GM10847 (cell line): ENCODE data around the gene TSPAN17.

Experiments used
- POLR2A ChIP-seq: IDR thresholded peaks from 2 replicates; pipeline ENCODE4 v1.6.1; 2011; ENCODE audit not compliant: insufficient read length; ENCODE audit errors: extremely low read depth

Gene TSPAN17

DNA sequence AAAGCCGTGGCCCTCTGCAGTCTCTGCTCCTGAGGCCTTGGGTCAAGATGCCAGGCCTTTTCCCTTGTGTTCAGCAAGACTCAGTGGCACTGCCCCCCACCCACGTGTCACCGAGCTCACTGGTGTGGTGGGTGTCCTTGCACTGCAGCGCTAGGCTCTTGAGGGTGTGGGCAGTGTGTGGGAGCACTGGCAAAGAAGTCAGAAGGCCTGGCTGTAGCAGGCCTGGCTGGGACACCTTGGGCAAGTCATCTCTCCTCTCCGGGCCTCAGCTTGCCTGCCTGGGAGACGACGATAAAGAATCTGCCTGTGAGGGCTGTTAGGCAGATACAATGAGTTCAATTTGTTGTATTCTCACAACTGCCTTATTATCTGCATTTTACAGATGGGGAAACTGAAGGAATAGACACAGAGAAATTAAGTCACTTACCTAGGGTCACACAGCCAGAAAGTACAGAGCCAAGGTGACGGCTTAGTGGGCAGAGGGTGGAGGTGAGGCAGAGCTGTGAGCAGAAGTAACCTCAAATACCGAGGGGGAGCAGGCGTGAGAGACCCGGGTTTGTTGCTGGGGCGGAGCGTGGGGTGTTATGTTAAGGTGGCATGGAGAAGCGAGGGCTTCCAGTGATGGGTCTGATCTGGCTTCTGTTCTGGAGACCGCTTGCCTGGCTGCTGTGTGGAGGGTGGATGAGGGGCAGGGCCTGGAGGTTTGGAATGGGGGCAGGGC lies 1.4 kb downstream of the TSPAN17 start:
- TF ChIP-seq POLR2A, result no peak

DNA sequence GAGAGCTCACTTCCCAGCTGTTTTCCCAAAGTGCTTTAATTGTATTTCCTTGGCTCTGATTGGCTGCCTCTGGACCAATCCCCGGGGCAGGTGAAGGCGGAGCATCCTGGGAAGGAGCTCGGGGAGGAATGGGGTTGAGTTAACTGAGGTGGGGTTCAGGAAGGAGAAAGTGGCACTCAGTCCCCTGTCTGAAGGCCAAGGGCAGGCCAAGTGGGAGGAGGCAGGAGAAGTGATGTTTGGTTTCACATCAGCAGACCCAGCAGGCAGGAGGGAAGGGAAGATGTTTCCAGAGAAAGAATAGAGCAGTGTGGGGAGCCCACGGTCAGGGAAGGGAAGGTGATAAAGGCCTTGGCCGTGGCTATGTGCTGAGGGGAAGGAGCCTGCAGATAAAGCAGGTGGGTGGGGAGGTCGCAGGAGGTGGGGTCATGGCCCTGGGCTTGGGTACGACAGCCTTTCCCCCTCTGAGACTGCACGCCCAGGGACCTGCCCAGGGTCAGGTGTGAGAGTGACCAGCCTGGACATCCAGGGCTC lies 3.1 kb downstream of the TSPAN17 start:
- TF ChIP-seq POLR2A, result no peak

DNA sequence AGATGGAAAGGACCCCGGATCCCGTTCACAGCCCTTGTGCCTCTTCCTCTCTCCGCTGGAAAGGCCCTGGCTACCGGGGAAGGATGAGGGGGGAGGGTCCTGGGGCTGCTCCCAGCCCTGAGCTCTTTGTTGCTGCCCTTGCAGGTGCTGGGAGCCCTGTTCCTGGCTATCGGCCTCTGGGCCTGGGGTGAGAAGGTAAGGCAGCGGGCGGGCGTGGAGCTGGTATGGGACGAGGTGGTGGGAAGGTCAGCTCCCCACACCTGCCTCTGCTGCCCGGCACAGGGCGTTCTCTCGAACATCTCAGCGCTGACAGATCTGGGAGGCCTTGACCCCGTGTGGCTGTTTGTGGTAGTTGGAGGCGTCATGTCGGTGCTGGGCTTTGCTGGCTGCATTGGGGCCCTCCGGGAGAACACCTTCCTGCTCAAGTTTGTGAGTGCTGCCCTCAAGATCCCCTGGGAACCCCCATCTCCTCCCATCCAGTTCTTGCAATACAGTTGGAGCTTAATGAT lies 4.2 kb downstream of the TSPAN17 start:
- no peak for TF ChIP-seq POLR2A

DNA sequence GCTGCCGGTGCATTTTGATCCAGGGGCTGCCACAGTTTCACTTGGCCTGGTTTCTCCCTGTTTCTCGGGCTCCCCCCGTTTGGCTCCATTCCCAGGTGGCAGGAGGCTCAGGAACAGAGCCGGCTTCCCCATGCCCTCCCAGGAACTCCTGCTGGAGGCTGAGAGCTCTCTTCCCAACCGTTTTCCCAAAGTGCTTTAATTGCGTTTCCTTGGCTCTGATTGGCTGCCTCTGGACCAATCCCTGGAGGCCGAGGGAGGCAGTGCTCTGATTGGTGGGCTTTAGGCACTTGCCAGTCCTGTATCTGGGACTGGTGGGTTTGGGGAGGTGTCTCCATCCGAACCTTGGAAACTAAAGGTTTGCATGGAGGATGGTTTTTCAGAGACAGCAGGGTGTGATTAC lies 4.9 kb downstream of the TSPAN17 start:
- no peak for TF ChIP-seq POLR2A

DNA sequence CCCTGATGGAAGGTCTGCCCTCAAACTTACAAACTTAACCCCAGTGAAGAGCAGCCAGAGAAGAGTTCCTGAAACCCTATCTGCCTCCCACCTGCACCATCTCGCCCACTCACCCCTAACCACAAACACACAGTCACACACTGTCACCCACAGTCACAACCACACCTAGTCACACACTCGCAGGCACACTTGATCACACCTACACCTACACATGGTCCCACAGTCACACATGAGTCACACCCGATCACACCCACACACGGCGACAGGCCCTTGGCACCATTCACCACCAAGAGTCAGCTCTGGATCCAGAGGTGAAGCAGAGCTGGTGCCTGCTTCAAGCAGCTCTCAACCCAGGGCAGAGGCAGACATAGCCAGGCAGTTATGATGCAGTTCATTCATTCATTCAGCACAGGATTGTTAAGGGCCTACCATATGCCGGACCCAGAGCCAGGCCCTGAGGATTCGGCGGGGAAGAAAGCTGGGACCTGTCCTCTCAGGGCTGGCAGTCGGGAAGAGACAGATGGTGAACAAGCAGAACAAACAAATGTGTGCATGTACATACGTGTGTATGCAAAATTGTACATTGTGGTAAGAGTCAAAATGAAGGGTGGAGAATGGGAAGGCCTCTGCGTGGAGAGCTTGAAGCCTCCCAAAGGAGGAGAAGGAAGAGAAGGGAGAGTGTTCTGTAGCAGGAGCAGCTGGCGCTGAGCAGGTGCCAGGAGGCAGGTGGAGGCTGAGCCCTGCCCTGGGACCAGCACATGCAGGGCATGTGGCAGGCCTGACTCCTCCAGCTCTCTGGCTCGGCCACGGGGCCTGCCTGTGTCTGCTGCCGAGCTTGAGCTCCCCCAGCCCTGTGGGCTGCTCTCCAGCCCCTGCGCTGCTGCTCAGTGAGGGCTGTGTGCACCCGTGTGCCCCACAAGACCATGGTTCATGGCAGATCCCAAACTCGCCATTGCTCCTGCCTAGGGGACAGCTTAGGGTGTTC lies 6.4 kb downstream of the TSPAN17 start:
- TF ChIP-seq POLR2A, result no peak

DNA sequence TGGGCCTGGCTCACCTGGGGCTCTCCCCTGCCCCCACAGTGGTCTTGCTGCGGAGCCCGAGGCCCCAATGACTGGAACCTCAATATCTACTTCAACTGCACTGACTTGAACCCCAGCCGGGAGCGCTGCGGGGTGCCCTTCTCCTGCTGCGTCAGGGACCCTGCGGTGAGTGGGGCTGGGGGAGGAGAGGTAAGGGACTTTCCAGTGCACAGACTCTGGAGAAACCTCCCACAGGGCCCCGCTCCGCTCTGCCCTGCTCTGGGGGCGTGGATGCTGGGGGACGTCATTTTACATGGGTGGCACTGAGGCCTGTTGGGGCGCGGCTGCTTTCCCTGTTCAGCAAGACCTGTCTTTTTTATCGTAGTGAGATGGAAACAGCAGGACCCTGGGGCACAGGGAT lies 7.6 kb downstream of the TSPAN17 start:
- TF ChIP-seq POLR2A, result no peak

DNA sequence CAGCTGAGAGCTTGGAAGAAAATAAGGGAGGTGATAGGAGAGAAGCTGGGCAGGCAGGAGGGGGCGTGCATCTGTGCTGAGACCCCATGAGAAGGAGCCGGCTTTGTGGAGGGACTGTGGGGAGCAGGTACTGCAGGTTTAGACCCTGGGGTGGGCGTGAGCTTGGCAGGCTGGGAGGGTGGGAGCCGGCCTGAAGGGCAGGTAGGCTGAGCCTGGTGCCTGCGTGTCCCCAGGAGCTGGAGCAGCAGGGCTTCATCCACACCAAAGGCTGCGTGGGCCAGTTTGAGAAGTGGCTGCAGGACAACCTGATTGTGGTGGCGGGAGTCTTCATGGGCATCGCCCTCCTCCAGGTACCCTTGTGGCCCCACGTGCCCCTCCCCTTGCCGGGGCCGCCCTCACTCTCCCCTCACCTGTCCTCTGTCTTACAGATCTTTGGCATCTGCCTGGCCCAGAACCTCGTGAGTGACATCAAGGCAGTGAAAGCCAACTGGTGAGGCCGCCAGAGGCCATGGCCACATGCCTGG lies 9.2 kb downstream of the TSPAN17 start:
- no peak for TF ChIP-seq POLR2A

DNA sequence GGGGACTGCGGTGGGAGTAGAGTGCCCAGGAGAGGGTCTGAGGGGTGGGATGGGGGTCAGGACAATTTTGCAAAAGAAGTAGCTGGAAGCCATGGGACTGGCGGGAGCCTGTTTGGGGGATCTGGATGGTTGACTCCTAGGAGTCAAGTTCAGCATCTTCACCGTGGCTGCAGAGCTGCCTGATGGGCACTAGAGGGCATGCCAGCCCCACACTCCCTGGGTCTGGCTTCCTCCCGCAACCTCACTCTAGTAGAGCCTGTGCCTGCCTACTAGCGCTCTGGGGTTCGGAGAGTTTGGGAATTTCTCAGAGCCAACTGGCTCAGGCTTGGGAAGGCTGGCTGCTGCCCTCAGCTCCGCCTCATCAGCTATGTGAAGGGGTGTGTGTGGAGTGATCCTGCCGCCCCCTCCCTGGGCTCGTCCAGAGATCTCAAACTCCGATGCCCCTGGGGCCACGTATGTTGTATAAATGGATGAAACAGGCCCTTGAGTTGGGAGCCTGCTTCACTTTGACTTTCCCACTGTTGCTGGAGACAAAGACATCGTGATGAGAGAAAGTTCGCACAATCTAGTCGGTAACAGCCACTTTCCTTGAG lies 10.8 kb downstream of the TSPAN17 start:
- TF ChIP-seq POLR2A, result no peak

DNA sequence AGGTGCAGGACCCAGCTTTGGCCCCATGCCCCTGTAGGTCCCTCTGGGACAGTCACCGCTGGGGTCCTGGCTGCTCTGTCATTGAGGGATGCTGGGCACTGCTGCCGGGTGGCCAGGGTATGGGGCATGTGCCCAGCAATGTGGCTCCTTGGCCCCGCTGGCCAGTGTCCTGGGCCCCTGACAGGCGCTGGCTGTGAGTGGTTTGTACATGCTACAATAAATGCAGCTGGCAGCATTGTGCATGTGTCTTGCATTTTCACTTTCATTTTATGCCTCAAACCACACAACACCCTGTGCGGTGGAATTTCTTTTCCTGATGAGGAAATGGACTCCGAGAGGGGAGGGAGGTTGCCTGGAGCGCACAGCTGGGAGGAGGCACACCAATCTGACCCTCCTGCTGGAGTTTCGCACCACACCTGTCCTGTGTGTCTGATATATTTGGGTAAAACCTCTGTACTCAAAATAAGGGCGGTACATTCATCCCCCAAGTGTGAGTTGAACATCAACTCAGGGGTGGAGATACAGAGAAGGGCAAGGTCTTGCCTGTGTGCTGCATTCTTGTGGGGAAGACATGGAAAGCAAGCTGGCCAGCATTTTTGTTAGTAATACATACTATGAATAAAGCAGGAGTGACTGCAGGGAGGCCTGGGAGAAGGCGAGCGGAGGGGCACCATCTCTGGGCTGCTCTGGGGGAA lies 11.7 kb downstream of the TSPAN17 start:
- TF ChIP-seq POLR2A, result no peak

DNA sequence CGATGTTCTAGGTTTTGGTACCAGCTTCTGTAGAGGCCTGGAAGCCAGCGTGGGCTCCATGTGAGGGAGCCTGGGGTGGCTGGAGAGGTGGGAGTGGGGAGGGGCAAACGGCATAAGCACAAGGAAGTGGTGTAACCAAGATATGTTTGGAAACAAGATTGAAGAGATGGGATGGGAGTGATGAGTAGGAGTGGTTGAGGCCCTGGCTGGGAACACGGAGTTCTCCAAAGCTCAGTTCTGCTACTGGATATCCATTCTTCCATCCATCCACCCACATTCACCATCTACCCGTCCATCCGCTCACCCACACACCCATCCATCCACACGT lies 12.2 kb downstream of the TSPAN17 start:
- no peak for TF ChIP-seq POLR2A

DNA sequence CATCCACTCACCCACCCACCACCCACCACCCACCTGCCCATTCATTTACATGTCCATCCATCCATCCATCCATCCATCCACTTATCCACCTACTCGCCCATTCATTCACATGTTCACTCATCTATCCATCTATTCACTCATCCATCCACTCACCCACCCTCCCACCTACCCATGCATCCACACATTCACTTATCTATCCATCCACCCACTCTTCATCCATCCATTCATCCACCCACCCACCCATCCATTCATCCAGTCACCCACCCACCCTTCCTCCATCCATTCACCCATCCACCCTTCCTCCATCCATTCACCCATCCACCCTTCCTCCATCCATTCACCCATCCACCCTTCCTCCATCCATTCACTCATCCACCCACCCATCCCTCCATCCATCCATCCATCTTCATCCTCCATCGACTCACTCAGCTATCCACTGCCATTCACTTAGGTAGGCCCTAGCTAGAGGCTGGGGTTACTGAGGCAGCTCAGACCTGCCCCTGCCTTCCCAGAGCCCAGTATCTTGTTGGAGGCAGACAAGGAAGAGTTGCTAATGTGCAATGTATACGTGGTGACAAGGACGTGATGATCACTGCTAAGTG lies 12.7 kb downstream of the TSPAN17 start:
- TF ChIP-seq POLR2A, result no peak

DNA sequence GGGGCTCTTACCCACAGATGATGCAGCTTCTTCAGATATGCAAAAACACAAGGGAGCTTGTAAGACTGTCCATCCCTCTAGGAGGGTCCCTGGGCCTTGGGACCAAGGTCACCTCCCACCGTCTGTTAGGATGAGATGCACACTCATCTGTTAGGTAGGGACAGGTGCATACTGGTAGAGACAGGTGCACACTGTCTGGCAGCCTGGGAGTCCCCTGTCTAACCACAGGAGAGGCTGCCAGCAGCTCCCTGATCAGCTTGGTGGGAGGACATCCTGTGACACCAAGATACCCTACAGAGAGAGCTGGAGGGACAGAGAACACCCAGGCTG lies 13.2 kb downstream of the TSPAN17 start:
- no peak for TF ChIP-seq POLR2A

DNA sequence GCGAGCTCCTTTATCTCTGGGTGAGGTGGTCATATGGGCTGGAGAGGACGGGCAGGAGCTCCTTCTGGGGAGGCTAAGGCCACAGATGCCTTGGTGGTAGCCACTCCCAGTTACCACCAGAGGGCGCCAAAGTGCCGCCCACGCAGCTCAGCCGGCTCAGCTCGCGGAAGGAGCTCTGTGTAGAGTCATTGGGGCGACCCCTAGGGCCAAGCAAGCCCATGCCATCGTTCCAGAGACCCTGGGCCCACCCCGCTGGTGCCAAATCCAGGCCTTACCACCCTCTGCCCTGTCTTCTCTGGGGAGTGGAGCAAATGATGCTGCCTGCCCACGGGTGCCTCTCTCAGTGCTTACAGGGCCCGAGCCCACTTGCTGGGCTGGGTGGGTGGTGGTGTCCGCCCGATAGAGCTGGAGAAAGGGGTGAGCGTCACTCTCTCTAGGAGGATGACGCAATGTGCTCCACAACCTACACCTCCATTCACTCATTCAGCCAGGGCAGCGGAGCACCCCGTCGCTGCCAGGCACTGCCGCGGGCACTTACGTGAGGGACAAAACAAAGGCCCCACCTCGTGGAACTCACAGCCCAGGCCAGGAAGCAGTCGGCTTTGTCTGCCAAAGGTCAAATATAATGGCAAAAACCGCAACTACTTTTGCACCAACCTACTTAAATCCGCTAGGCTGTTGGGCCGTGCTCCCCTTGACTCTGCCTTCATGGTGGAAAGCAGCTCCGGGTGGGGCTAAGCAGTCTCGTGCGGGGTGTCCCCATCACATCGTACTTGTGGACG lies 13.8 kb downstream of the TSPAN17 start:
- no peak for TF ChIP-seq POLR2A

DNA sequence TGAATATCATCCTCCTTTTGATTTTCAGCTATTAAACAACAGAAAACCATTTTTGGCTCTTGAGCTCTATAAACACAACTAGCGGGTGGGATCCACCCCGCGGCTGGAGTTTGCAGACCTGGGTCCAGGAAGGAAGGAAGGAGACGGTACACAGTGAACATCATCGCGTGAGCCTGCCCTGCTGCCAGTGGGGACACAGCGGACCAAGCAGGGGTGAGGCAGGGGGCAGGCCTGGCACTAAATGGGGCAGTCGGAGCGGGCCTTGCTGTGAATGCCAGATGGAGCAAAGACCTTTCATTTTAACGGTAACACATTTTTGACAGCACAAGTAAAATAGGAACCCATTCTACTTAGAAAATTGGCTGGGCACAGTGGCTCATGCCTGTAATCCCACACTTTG lies 14.4 kb downstream of the TSPAN17 start:
- TF ChIP-seq POLR2A, result no peak
